C4-2B (cell line): ENCODE results near the gene SF3B1.

Source experiments
- ZFX ChIP-seq: fragments of 450-650 bp; IDR thresholded peaks from 2 replicates; pipeline ENCODE4 v1.6.1; 2017
- TF ChIP-seq, protein P1 (sequence below): fragments of 450-650 bp; conservative IDR thresholded peaks from 2 replicates; pipeline ENCODE4 v1.5.1; 2017; ENCODE audit warnings: mild to moderate bottlenecking

DNA sequence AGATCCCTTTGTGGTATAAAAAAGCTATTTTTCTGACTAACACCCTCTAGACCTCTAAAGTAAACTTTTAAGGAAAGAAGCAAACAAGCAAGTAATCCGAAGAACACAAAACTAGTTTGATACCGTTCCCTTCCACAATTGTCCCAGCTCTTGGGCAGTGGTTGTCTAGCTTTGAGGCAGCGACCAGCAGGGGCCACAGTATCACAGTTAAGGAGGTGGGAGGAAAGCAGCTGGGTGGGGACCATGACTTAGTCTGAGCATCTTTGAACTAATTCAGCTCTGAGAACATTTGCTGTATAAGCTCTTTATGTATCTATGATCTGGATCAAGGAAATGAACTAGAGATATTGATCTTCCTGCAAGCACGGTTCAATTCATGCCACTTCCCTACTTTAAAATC, 51.0 kb downstream of the SF3B1 start:
- TF ChIP-seq, protein P1, sequence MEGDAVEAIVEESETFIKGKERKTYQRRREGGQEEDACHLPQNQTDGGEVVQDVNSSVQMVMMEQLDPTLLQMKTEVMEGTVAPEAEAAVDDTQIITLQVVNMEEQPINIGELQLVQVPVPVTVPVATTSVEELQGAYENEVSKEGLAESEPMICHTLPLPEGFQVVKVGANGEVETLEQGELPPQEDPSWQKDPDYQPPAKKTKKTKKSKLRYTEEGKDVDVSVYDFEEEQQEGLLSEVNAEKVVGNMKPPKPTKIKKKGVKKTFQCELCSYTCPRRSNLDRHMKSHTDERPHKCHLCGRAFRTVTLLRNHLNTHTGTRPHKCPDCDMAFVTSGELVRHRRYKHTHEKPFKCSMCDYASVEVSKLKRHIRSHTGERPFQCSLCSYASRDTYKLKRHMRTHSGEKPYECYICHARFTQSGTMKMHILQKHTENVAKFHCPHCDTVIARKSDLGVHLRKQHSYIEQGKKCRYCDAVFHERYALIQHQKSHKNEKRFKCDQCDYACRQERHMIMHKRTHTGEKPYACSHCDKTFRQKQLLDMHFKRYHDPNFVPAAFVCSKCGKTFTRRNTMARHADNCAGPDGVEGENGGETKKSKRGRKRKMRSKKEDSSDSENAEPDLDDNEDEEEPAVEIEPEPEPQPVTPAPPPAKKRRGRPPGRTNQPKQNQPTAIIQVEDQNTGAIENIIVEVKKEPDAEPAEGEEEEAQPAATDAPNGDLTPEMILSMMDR = peak; percentile 11; the same call in 1 of the 2 replicates
- TF ChIP-seq ZFX = no peak
